SK-N-SH treated with all-trans-retinoic acid at 6 μM for 48 hours (cell line): ENCODE results near the gene UBE2Z.

ENCODE experiments used
- ARNTL ChIP-seq: fragments of 450-650 bp; formaldehyde crosslinking; IDR thresholded peaks from 2 replicates; pipeline ENCODE4 v1.5.0; 2020; ENCODE audit warnings: low read depth, mild to moderate bottlenecking, moderate library complexity, borderline replicate concordance
- CREB5 ChIP-seq: fragments of 250-450 bp; sonication (Bioruptor Pico); IDR thresholded peaks from 2 replicates; pipeline ENCODE4 v1.5.1; 2020; ENCODE audit warnings: low read depth, mild to moderate bottlenecking, moderate library complexity
- ESRRG ChIP-seq: fragments of 250-450 bp; sonication (Bioruptor Pico); IDR thresholded peaks from 2 replicates; pipeline ENCODE4 v1.6.1; 2021; ENCODE audit warnings: mild to moderate bottlenecking
- ISL1 ChIP-seq: fragments of 250-450 bp; sonication (Bioruptor Pico); IDR thresholded peaks from 2 replicates; pipeline ENCODE4 v2.1.2; 2022; ENCODE audit warnings: mild to moderate bottlenecking, moderate library complexity
- PATZ1 ChIP-seq: fragments of 250-450 bp; sonication (Bioruptor Pico); IDR thresholded peaks from 2 replicates; pipeline ENCODE4 v1.8.0; 2020; ENCODE audit warnings: mild to moderate bottlenecking, moderate library complexity, borderline replicate concordance
- POU6F1 ChIP-seq: fragments of 250-450 bp; sonication (Bioruptor Pico); IDR thresholded peaks from 2 replicates; pipeline ENCODE4 v1.8.0; 2021; ENCODE audit warnings: low read depth, mild to moderate bottlenecking, moderate library complexity, borderline replicate concordance
- RARB ChIP-seq: fragments of 250-450 bp; sonication (Bioruptor Pico); IDR thresholded peaks from 2 replicates; pipeline ENCODE4 v1.8.0; 2021; ENCODE audit warnings: mild to moderate bottlenecking, moderate library complexity
- SNAI2 ChIP-seq: fragments of 250-450 bp; sonication (Bioruptor Pico); IDR thresholded peaks from 2 replicates; pipeline ENCODE4 v1.5.0; 2020; ENCODE audit warnings: mild to moderate bottlenecking, moderate library complexity
- TOX ChIP-seq: fragments of 250-450 bp; sonication (Bioruptor Pico); IDR thresholded peaks from 2 replicates; pipeline ENCODE4 v1.8.0; 2021; ENCODE audit warnings: mild to moderate bottlenecking, moderate library complexity, borderline replicate concordance
- TSHZ2 ChIP-seq: fragments of 250-450 bp; sonication (Bioruptor Pico); IDR thresholded peaks from 2 replicates; pipeline ENCODE4 v1.5.0; 2020; ENCODE audit warnings: mild to moderate bottlenecking, moderate library complexity
- ZFP3 ChIP-seq: fragments of 250-450 bp; sonication (Bioruptor Pico); IDR thresholded peaks from 2 replicates; pipeline ENCODE4 v1.5.0; 2020; ENCODE audit warnings: mild to moderate bottlenecking, moderate library complexity
- ZFP30 ChIP-seq: fragments of 450-650 bp; formaldehyde crosslinking; IDR thresholded peaks from 2 replicates; pipeline ENCODE4 v1.5.0; 2022; ENCODE audit warnings: mild to moderate bottlenecking, moderate library complexity
- ZNF565 ChIP-seq: fragments of 450-650 bp; formaldehyde crosslinking; conservative IDR thresholded peaks from 2 replicates; pipeline ENCODE4 v1.5.0; 2020; ENCODE audit warnings: low read depth, mild to moderate bottlenecking, moderate library complexity
- ZNF8 ChIP-seq: fragments of 450-650 bp; formaldehyde crosslinking; IDR thresholded peaks from 2 replicates; pipeline ENCODE4 v1.5.0; 2020; ENCODE audit warnings: mild to moderate bottlenecking, moderate library complexity

GRCh38 chr17:48871551-48872351 lies 36.5 kb upstream of the UBE2Z start:
- TF ChIP-seq CREB5 (CRISPR knock-in tag) (no peak), ARNTL (CRISPR knock-in tag) (no peak), PATZ1 (CRISPR knock-in tag) (no peak), TSHZ2 (CRISPR knock-in tag) (no peak), TOX (CRISPR knock-in tag) (no peak), ZFP30 (CRISPR knock-in tag) (no peak), ZNF565 (no peak), RARB (CRISPR knock-in tag) (no peak), ISL1 (CRISPR knock-in tag) (no peak), ZNF8 (CRISPR knock-in tag) (no peak), SNAI2 (CRISPR knock-in tag) (no peak), ZFP3 (CRISPR knock-in tag) (no peak), ESRRG (CRISPR knock-in tag) (no peak), POU6F1 (CRISPR knock-in tag) (no peak)
